ENCODE results near the gene MELK.

The MELK gene

DNA sequence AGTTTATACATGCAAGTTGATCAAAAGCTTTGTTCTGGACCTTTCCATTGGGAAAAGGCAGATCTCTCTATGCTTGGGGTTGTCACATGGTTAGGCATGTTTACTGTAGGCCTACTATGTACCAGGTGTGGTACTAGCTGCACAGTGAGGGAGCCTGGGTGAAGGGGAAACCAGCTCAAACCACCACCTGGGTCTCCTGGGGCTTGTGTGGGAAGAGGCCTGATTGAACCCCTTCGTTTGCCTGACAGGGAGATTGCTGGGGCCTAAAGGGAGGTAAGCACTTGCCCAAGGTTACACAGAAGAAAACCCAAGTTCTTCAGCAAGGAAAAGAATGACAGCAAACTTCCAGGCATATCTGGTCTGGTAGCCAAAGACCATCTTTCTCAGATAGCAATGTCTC is 145.9 kb downstream of the MELK start:
- DNase-seq (ENCODE audit: low read depth, low spot score), result no peak
- no peaks in the 10 kb centered on the region for H3K9me3 ChIP-seq (ENCODE audit: insufficient read depth, low read length)

DNA sequence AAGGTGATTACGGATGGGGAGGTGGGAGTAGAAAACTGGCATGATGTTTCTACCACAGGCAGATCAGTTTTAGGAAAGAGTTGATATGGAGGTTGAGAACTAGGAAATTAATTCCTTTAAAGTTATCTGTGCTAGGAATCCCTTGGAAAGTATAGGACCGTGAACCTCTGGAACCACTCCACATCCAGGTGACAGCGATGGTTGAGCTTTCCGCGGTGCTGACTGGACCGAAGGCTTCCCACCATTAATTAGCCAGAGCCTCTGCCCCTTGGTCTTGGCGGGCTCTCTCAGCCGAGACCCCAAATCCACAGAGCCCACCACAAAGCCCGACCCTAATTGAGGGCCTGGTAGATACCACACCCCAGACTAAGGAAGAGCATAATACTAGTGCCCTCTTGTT is 147.3 kb downstream of the MELK start:
- Histone ChIP-seq H3K4me3 (ENCODE audit: insufficient read length, low read depth) (no peak overlapping the region), H3K36me3 (ENCODE audit: insufficient read depth, insufficient read length, low read length) (no peaks in the 10 kb centered on the region), H3K9ac (ENCODE audit: insufficient read length, low read depth) (no peak overlapping the region), H3K4me1 (ENCODE audit: insufficient read depth, insufficient read length) (no peaks in the 10 kb centered on the region), H3K9me3 (ENCODE audit: insufficient read depth, low read length) (no peaks in the 10 kb centered on the region), H3K27me3 (ENCODE audit: insufficient read depth, insufficient read length) (no peaks in the 10 kb centered on the region)
- DNase-seq (ENCODE audit: low read depth, low spot score), result no peak
- TF ChIP-seq ZNF274 (IDR thresholded peaks at IDR 0.05; ENCODE audit: low read depth, low read length) (no peak), SUZ12 (IDR thresholded peaks at IDR 0.05; ENCODE audit: extremely low read depth, insufficient read depth, insufficient read length) (no peak), YY1 (IDR thresholded peaks at IDR 0.05; ENCODE audit: insufficient read depth, insufficient read length) (no peak)

More for the DNA sequence above, 145.9 kb downstream of the MELK start:
- H3K27me3 ChIP-seq (ENCODE audit: insufficient read depth, insufficient read length), result no peaks in the 10 kb centered on the region
- no peaks in the 10 kb centered on the region for H3K36me3 ChIP-seq (ENCODE audit: insufficient read depth, insufficient read length, low read length)
- H3K9ac ChIP-seq (ENCODE audit: insufficient read length, low read depth), result no peak overlapping the region
- TF ChIP-seq SUZ12 (IDR thresholded peaks at IDR 0.05; ENCODE audit: extremely low read depth, insufficient read depth, insufficient read length) (no peak), ZNF274 (IDR thresholded peaks at IDR 0.05; ENCODE audit: low read depth, low read length) (no peak), YY1 (IDR thresholded peaks at IDR 0.05; ENCODE audit: insufficient read depth, insufficient read length) (no peak)
- H3K4me1 ChIP-seq (ENCODE audit: insufficient read depth, insufficient read length), result no peaks in the 10 kb centered on the region
- no peak overlapping the region for H3K4me3 ChIP-seq (ENCODE audit: insufficient read length, low read depth)

GRCh38 chr9:36721846-36722588 is 149.3 kb downstream of the MELK start:
- no peak overlapping the region for H3K9ac ChIP-seq (ENCODE audit: insufficient read length, low read depth)
- DNase-seq (ENCODE audit: low read depth, low spot score), result no peak
- H3K4me1 ChIP-seq (ENCODE audit: insufficient read depth, insufficient read length), result no peaks in the 10 kb centered on the region
- H3K27me3 ChIP-seq (ENCODE audit: insufficient read depth, insufficient read length), result no peaks in the 10 kb centered on the region
- H3K9me3 ChIP-seq (ENCODE audit: insufficient read depth, low read length), result no peaks in the 10 kb centered on the region
- no peak overlapping the region for H3K4me3 ChIP-seq (ENCODE audit: insufficient read length, low read depth)
- no peaks in the 10 kb centered on the region for H3K36me3 ChIP-seq (ENCODE audit: insufficient read depth, insufficient read length, low read length)
- no peak for TF ChIP-seq SUZ12 (IDR thresholded peaks at IDR 0.05; ENCODE audit: extremely low read depth, insufficient read depth, insufficient read length)

DNA sequence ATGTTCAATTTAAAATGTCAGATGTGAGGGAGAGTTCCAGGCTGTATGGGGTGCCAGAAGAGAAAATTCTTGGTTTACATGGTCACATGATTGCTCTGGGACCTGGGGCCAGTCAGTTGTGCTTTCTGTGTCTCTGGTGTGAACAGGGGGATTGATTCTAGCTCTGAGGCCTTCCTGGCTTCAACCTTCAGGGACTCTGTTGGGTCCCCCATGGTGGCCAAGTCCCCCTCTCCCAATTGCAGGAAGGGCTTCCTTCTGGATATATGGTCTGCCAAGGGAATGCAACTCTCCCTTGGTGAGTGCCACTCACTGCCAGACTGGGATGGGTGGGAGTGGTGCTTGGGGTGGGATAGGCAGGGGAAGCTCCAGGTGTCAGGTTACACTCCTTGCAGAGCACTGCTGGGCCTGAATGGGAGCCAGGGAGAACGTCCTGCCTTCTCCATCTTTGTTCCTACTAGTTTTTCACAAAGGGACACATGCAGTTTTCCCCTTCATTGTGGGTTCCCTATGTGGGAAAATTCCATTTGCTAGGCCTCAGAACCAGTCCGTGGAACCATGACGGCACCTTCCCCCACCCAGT is 153.2 kb downstream of the MELK start:
- Histone ChIP-seq H3K9me3 (ENCODE audit: insufficient read depth, low read length) (0 out of 2 replicates have a peak, but pooled peaks cover 5% of the 10 kb centered on the region), H3K9ac (ENCODE audit: insufficient read length, low read depth) (no peak overlapping the region), H3K27me3 (ENCODE audit: insufficient read depth, insufficient read length) (no peaks in the 10 kb centered on the region), H3K36me3 (ENCODE audit: insufficient read depth, insufficient read length, low read length) (no peaks in the 10 kb centered on the region), H3K4me3 (ENCODE audit: insufficient read length, low read depth) (no peak overlapping the region), H3K4me1 (ENCODE audit: insufficient read depth, insufficient read length) (peaks cover 3% of the 10 kb centered on the region)
- no peak for TF ChIP-seq SUZ12 (IDR thresholded peaks at IDR 0.05; ENCODE audit: extremely low read depth, insufficient read depth, insufficient read length)
- no peak for TF ChIP-seq ZNF274 (IDR thresholded peaks at IDR 0.05; ENCODE audit: low read depth, low read length)
- no peak for TF ChIP-seq YY1 (IDR thresholded peaks at IDR 0.05; ENCODE audit: insufficient read depth, insufficient read length)
- DNase-seq (ENCODE audit: low read depth, low spot score), result peak; percentile 38
